Measurements from ENCODE around the gene ASB15.

GRCh38 chr7:123681561-123681960, 79.9 kb downstream of the ASB15 start:
- TF ChIP-seq CTCF (IDR thresholded peaks at IDR 0.05) (no peak), POLR2A (IDR thresholded peaks at IDR 0.05) (no peak), POLR2AphosphoS5 (IDR thresholded peaks at IDR 0.05) (no peak), EP300 (IDR thresholded peaks at IDR 0.05) (no peak)

All from stomach (tissue), 4 donors.